NT2/D1 (cell line): ENCODE results near the gene SCAMP4.

Source experiments
- SUZ12 ChIP-seq: IDR thresholded peaks from 2 replicates; pipeline ENCODE4 v1.6.1; 2011; ENCODE audit not compliant: insufficient read length, insufficient read depth; ENCODE audit errors: extremely low read depth
- YY1 ChIP-seq: IDR thresholded peaks from 2 replicates; pipeline ENCODE4 v1.6.1; 2011; ENCODE audit not compliant: insufficient read length, insufficient read depth
- ZNF274 ChIP-seq: IDR thresholded peaks from 2 replicates; pipeline ENCODE4 v1.6.1; 2011; ENCODE audit warnings: mild to moderate bottlenecking, low read depth, low read length

- TF ChIP-seq ZNF274 (no peak), YY1 (no peak), SUZ12 (no peak)
Measured at GRCh38 chr19:1933942-1934341, 28.7 kb downstream of the SCAMP4 start.
